Measurements from ENCODE around the gene SLFN13. TPM values are rescaled to one million over a fixed set of nuclear protein-coding genes. Genes with fewer than 3 reads are reported as not detected.

The SLFN13 gene, protein sequence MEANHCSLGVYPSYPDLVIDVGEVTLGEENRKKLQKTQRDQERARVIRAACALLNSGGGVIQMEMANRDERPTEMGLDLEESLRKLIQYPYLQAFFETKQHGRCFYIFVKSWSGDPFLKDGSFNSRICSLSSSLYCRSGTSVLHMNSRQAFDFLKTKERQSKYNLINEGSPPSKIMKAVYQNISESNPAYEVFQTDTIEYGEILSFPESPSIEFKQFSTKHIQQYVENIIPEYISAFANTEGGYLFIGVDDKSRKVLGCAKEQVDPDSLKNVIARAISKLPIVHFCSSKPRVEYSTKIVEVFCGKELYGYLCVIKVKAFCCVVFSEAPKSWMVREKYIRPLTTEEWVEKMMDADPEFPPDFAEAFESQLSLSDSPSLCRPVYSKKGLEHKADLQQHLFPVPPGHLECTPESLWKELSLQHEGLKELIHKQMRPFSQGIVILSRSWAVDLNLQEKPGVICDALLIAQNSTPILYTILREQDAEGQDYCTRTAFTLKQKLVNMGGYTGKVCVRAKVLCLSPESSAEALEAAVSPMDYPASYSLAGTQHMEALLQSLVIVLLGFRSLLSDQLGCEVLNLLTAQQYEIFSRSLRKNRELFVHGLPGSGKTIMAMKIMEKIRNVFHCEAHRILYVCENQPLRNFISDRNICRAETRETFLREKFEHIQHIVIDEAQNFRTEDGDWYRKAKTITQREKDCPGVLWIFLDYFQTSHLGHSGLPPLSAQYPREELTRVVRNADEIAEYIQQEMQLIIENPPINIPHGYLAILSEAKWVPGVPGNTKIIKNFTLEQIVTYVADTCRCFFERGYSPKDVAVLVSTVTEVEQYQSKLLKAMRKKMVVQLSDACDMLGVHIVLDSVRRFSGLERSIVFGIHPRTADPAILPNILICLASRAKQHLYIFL
- total RNA-seq (2021; ENCODE audit: unreplicated experiment) (0.10 TPM), Bru-seq, nascent RNA (not detected), BruChase-seq, experiment 1, labeled RNA remaining after a 6-hour chase (not detected), BruChase-seq, experiment 2, labeled RNA remaining after a 2-hour chase (not detected)
- not detected in 2 replicates for polyA plus RNA-seq (2012)
- long read RNA-seq: 0 reads

DNA sequence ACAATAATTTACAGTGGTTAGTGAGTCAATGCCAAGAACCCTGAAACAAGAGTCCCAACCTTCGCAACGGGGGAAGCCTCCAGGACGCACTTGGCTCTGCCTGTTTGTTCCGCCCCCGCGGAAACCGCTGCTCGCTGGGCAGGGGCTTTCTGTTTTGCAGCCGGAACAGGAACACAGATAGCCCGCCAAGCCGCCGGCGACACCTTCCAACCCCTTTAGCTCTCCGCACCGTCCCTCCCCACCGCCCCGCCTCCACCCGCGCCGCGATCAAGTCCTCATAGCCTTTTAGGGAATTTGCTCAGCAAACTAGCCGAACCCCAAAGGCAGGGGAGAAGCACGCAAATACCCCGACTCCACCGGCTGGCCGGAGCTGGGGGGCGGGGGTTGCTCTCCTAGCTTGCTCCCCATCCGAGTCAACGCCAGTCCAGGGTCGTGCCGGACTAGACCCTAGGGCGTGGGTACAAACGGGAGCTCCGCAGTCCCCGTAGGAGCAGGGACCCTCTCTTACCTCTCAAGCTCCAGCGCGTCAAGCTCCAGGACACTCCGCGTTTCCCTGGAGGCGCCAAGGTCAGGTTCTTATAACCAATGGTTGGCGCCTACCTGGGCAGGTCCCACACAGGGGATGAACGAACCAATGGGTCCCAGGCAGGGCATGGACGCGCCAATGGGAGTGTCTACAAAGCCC is at the start of gene SLFN13:
TSS of gene SLFN13 (minus strand) at position 553 of the 685 bp plus-strand sequence. CDS start 3,086 bp downstream, outside the sequence.
- Histone ChIP-seq H3K4me2 (ENCODE audit: low read length) (no peak within 1 kb of the TSS), H3K36me3 (ENCODE audit: control insufficient read depth in 1 of 2, insufficient read depth in 2 of 2, low read length in 2 of 2) (no peaks in the 10 kb centered on the region), H3K9me2 (ENCODE audit: insufficient read depth) (no peaks in the 10 kb centered on the region), H3K4me1 (ENCODE audit: control insufficient read depth in 1 of 2, insufficient read depth in 2 of 2, low read length in 2 of 2) (no peaks in the 10 kb centered on the region), H3K4me3 (replicated peaks in 1 of 2; ENCODE audit: low read depth in 1 of 2, low read length in 2 of 2) (no peak within 1 kb of the TSS), H2AFZ (ENCODE audit: low read depth, low read length, poor library complexity, severe bottlenecking) (no peak within 1 kb of the TSS), H3K79me2 (ENCODE audit: insufficient read depth, low read length) (no peaks in the 10 kb centered on the region), H3K27ac (ENCODE audit: low read depth, low read length) (no peak within 1 kb of the TSS), H4K20me1 (ENCODE audit: insufficient read depth) (no peaks in the 10 kb centered on the region), H3K9ac (ENCODE audit: low read length) (no peak within 1 kb of the TSS), H3K27me3 (ENCODE audit: insufficient read depth, low read length) (peaks cover 42% of the 10 kb centered on the region), H3K9me3 (ENCODE audit: control insufficient read depth in 1 of 2, insufficient read depth in 1 of 2, low read depth in 1 of 2, low read length in 2 of 2) (no peaks in the 10 kb centered on the region)
- BruUV-seq (replicated peaks): no TSS peak
- intact Hi-C loops (cut with micrococcal nuclease): no loop called here
- ATAC-seq (no peak), DNase-seq (ENCODE audit: low read depth, low spot score) (no peak)
- ChIA-PET RAD21 (ENCODE audit: low non-redundant PET in 1 of 2, low total read pairs in 2 of 2, uncharacterized antibody in 2 of 2, unreplicated experiment in 2 of 2) (interaction anchor here in 1 of 2 experiments (0.7 kb wide), 1 partner anchor 21 kb away, joined by 3 read pairs; no protein-coding TSS in a partner anchor), POLR2A (no interaction called here), CTCF (no interaction called here)
- TF ChIP-seq EGR1 (IDR thresholded peaks at IDR 0.05; ENCODE audit: low read depth): no peak
- TF ChIP-seq SP1 (IDR thresholded peaks at IDR 0.05; ENCODE audit: low read depth): no peak
- no peak for TF ChIP-seq YY1 (IDR thresholded peaks at IDR 0.05; ENCODE audit: extremely low read depth, insufficient replicate concordance, low read depth, low read length)
- no peak for TF ChIP-seq RAD21 (IDR thresholded peaks at IDR 0.05; ENCODE audit: low read depth)
- no peak for TF ChIP-seq ZFX (IDR thresholded peaks at IDR 0.05)
- TF ChIP-seq SRF (IDR thresholded peaks at IDR 0.05; ENCODE audit: low read depth): no peak
- TF ChIP-seq SIN3A (IDR thresholded peaks at IDR 0.05; ENCODE audit: low read depth): no peak
- TF ChIP-seq POLR2AphosphoS5 (IDR thresholded peaks at IDR 0.05; ENCODE audit: low read depth, low read length): no peak
- no peak for TF ChIP-seq ELF1 (IDR thresholded peaks at IDR 0.05; ENCODE audit: borderline replicate concordance, low read depth)
- no peak for TF ChIP-seq EZH2phosphoT487 (IDR thresholded peaks at IDR 0.05; ENCODE audit: borderline replicate concordance)
- no peak for TF ChIP-seq JUND (IDR thresholded peaks at IDR 0.05)
- TF ChIP-seq, protein P1, sequence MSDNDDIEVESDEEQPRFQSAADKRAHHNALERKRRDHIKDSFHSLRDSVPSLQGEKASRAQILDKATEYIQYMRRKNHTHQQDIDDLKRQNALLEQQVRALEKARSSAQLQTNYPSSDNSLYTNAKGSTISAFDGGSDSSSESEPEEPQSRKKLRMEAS (IDR thresholded peaks at IDR 0.05): no peak
